ENCODE measurements around the gene WFS1.

DNA sequence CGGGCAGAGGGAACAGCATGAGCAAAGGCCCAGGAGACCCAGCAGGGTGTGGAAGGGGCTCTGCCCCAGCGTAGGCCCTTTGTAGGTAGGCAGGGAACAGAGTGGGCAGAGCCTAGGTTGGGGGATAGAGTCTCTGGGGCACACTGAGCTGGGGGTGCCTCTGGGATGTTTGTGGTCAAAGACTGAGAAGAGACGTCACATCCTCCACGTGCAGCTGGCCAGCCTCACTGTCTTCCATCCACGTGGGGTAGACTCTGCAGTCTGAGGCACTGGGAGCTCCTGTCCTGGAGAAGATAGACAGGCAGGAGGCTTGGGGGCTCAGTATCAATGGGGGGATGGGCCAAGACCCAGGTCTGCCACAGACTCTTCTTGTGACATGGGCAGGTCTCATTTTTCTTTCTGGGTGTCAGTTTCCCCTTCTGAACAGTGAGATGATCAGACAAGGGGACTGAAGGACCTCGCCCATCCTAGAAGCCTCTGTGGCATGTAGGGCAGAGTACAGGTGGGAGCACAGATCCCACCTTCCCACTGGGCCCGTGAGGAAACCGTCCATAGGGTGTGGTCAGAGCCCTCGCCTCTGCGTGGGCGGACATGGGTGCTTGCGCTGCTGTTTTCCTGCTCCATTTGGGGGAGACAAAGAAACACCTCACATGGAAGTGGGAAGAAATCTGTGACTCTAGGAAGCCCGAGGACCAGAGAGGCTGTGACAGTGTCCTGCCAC lies 22.9 kb downstream of the WFS1 start:
- TF ChIP-seq, protein P1, sequence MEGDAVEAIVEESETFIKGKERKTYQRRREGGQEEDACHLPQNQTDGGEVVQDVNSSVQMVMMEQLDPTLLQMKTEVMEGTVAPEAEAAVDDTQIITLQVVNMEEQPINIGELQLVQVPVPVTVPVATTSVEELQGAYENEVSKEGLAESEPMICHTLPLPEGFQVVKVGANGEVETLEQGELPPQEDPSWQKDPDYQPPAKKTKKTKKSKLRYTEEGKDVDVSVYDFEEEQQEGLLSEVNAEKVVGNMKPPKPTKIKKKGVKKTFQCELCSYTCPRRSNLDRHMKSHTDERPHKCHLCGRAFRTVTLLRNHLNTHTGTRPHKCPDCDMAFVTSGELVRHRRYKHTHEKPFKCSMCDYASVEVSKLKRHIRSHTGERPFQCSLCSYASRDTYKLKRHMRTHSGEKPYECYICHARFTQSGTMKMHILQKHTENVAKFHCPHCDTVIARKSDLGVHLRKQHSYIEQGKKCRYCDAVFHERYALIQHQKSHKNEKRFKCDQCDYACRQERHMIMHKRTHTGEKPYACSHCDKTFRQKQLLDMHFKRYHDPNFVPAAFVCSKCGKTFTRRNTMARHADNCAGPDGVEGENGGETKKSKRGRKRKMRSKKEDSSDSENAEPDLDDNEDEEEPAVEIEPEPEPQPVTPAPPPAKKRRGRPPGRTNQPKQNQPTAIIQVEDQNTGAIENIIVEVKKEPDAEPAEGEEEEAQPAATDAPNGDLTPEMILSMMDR (IDR thresholded peaks at IDR 0.05): no peak
- TF ChIP-seq POLR2AphosphoS5 (IDR thresholded peaks at IDR 0.05): no peak
